HEK293T (cell line): ENCODE results near the gene ULK1.

Experiments
- CTCF ChIA-PET: fragments of 350-600 bp; formaldehyde crosslinking; extraction: SDS; loops from one replicate; lab custom pipeline; 2021; ENCODE audit warnings: antibody characterized with exemption, inconsistent platforms; lab: Yijun Ruan, JAX
- POLR2A ChIA-PET: fragments of 350-600 bp; formaldehyde crosslinking; extraction: SDS; loops from one replicate; lab custom pipeline; 2020; ENCODE audit warnings: antibody characterized with exemption, inconsistent platforms; lab: Yijun Ruan, JAX
- DNase-seq: peaks from one replicate; pipeline ENCODE4 v3.0.0; 2012; ENCODE audit warnings: mixed read lengths; ENCODE audit errors: extremely low spot score
- ARNT ChIP-seq: fragments of 450-650 bp; IDR thresholded peaks from 2 replicates; pipeline ENCODE4 v1.6.1; 2017; ENCODE audit warnings: mild to moderate bottlenecking
- BHLHE40 ChIP-seq: fragments of 450-650 bp; IDR thresholded peaks from 2 replicates; pipeline ENCODE4 v1.6.1; 2016; ENCODE audit warnings: mild to moderate bottlenecking, moderate library complexity, borderline replicate concordance
- CTBP1 ChIP-seq: fragments of 450-650 bp; IDR thresholded peaks from 2 replicates; pipeline ENCODE4 v1.6.1; 2016; ENCODE audit warnings: borderline replicate concordance
- ELF4 ChIP-seq: fragments of 450-650 bp; IDR thresholded peaks from 2 replicates; pipeline ENCODE4 v1.6.1; 2017; ENCODE audit warnings: antibody characterized with exemption
- FOXA1 ChIP-seq: fragments of 450-650 bp; IDR thresholded peaks from 2 replicates; pipeline ENCODE4 v1.6.1; 2016; ENCODE audit warnings: mild to moderate bottlenecking
- FOXK2 ChIP-seq: fragments of 450-650 bp; IDR thresholded peaks from 2 replicates; pipeline ENCODE4 v1.6.1; 2016; ENCODE audit warnings: mild to moderate bottlenecking
- FOXM1 ChIP-seq: fragments of 450-650 bp; IDR thresholded peaks from 2 replicates; pipeline ENCODE4 v1.6.1; 2017; ENCODE audit warnings: mild to moderate bottlenecking, borderline replicate concordance
- HDGF ChIP-seq: fragments of 450-650 bp; IDR thresholded peaks from 2 replicates; pipeline ENCODE4 v1.6.1; 2017; ENCODE audit warnings: antibody characterized with exemption, borderline replicate concordance
- L3MBTL2 ChIP-seq: fragments of 450-650 bp; conservative IDR thresholded peaks from 2 replicates; pipeline ENCODE4 v1.6.1; 2016; ENCODE audit warnings: mild to moderate bottlenecking
- LEF1 ChIP-seq: fragments of 450-650 bp; IDR thresholded peaks from 2 replicates; pipeline ENCODE4 v1.6.1; 2017; ENCODE audit warnings: mild to moderate bottlenecking, borderline replicate concordance
- NFRKB ChIP-seq: fragments of 450-650 bp; IDR thresholded peaks from 2 replicates; pipeline ENCODE4 v1.6.1; 2016; ENCODE audit warnings: mild to moderate bottlenecking, moderate library complexity
- PKNOX1 ChIP-seq: fragments of 450-650 bp; IDR thresholded peaks from 2 replicates; pipeline ENCODE4 v1.6.1; 2016
- SP1 ChIP-seq: fragments of 450-650 bp; IDR thresholded peaks from 2 replicates; pipeline ENCODE4 v1.6.1; 2017
- SUZ12 ChIP-seq: fragments of 450-650 bp; IDR thresholded peaks from 2 replicates; pipeline ENCODE4 v1.6.1; 2016; ENCODE audit warnings: mild to moderate bottlenecking
- TARDBP ChIP-seq: fragments of 450-650 bp; IDR thresholded peaks from 2 replicates; pipeline ENCODE4 v1.6.1; 2016
- ZNF384 ChIP-seq: fragments of 450-650 bp; IDR thresholded peaks from 2 replicates; pipeline ENCODE4 v1.6.1; 2016

ULK1 gene

DNA sequence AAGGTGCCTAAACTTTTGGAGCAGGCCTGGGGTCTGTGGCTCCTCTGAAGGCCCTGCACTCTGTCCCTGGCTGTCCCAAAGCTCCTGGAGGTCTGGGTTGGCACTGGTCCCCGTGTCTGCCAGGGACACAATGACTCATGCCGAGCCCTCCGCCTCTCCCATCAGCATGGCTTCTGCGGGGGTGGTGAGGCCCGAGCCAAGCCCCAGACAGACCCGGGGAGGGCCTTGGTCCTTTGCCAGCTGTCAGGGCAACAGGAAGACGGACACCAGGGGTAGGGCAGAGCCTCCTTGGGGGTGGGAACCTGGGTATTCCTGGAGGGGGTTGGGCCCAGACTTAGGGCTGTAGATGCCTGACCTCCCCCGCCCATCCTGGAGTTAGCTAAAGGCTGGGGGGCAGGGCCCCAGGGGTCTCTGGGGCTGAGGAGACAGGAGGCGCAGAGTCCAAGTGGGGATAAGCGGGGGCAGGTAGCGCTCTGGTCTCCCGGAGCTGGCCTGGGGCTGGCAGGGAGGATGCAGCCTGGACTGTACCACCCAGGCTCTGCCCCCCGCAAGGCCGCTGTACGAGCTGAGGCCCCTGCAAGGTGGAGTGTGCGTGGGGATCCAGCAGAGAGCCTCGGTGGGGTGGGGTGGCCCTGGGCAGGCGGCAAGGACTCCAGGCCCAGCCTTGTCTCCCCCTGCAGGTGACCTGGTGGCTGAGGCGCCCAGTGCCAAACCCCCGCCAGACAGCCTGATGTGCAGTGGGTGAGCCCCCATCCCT lies 18.3 kb downstream of the ULK1 start:
- ChIA-PET POLR2A (no interaction called here), CTCF (no interaction called here)
- no peak for DNase-seq
- TF ChIP-seq SUZ12 (no peak), FOXM1 (no peak), NFRKB (no peak), BHLHE40 (no peak), TARDBP (no peak), LEF1 (no peak), FOXA1 (no peak), ARNT (no peak), HDGF (no peak), L3MBTL2 (no peak), SP1 (no peak), ZNF384 (no peak), CTBP1 (no peak), FOXK2 (no peak)

DNA sequence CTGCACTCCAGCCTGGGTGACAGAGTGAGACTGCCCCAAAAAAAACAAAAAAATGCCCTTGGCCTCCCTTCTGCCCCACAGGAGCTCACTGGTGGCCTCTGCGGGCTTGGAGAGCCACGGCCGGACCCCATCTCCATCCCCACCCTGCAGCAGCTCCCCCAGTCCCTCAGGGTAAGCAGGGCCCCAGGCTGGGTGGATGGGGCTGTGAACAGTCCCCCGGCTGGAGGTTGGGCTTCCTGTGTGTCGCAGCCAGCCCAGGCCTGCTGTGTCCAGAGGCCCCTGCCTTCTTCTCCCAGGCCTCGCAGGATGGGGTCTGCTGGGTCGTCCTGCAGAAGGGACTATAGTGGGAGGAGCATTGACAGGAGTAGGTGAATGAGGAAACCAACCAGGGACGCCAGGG lies 19.2 kb downstream of the ULK1 start:
- no peak for DNase-seq
- POLR2A ChIA-PET, result no interaction called here
- CTCF ChIA-PET, result no interaction called here
- TF ChIP-seq FOXA1, result no peak
- no peak for TF ChIP-seq SUZ12
- no peak for TF ChIP-seq TARDBP
- no peak for TF ChIP-seq FOXM1
- no peak for TF ChIP-seq ZNF384
- TF ChIP-seq CTBP1, result no peak
- no peak for TF ChIP-seq L3MBTL2
- no peak for TF ChIP-seq ARNT
- TF ChIP-seq ELF4, result no peak
- TF ChIP-seq NFRKB, result no peak
- no peak for TF ChIP-seq SP1
- no peak for TF ChIP-seq BHLHE40

- ChIA-PET CTCF (no interaction called here), POLR2A (no interaction called here)
- no peak for DNase-seq
- TF ChIP-seq FOXK2 (no peak), ELF4 (no peak), PKNOX1 (no peak), CTBP1 (no peak), ZNF384 (no peak), FOXA1 (no peak), FOXM1 (no peak), LEF1 (no peak), L3MBTL2 (no peak), HDGF (no peak), NFRKB (no peak), SP1 (no peak), BHLHE40 (no peak), SUZ12 (no peak)
These were observed 19.8 kb downstream of the ULK1 start for GRCh38 chr12:131914179-131914702.

DNA sequence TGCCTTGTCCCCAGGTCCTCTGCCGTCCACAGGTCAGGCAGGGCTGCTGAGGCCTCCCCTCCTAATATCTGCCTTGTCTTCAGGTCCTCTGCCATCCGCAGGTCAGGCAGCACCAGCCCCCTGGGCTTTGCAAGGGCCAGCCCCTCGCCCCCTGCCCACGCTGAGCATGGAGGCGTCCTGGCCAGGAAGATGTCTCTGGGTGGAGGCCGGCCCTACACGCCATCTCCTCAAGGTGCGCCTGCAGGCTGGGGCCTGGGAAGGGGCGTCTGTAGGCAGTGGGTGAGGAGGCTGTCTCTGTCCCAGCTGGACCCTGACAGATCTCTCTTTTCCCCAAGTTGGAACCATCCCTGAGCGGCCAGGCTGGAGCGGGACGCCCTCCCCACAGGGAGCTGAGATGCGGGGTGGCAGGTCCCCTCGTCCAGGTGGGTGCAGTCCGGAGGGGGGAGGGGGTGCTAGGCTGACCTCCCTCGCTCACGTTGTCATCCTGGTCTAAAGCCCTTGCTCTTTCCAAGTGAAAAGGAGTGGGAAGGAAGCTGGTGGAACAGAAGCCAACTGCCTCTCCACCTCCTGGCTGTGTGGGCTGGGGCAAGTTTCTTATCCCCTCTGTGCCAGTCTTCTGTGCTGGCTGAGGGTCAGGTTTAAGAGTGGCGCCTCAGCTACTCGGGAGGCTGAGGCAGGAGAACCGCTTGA lies 20.7 kb downstream of the ULK1 start:
- ChIA-PET CTCF (no interaction called here), POLR2A (no interaction called here)
- DNase-seq, result no peak
- no peak for TF ChIP-seq FOXK2
- no peak for TF ChIP-seq BHLHE40
- no peak for TF ChIP-seq ZNF384
- no peak for TF ChIP-seq SP1
- no peak for TF ChIP-seq LEF1
- no peak for TF ChIP-seq TARDBP
- no peak for TF ChIP-seq ARNT
- no peak for TF ChIP-seq PKNOX1
- TF ChIP-seq HDGF, result no peak
- TF ChIP-seq FOXM1, result no peak
- no peak for TF ChIP-seq NFRKB
- TF ChIP-seq CTBP1, result no peak
- TF ChIP-seq SUZ12, result no peak
- no peak for TF ChIP-seq L3MBTL2
- TF ChIP-seq ELF4, result no peak

GRCh38 chr12:131915823-131916222 lies 21.4 kb downstream of the ULK1 start:
- ChIA-PET POLR2A (no interaction called here), CTCF (no interaction called here)
- no peak for DNase-seq

More at GRCh38 chr12:131915823-131916222, 21.4 kb downstream of the ULK1 start:
- TF ChIP-seq L3MBTL2 (no peak), HDGF (no peak), ELF4 (no peak), TARDBP (no peak), FOXA1 (no peak), BHLHE40 (no peak)
